Gastroesophageal sphincter (tissue), 4 donors: ENCODE results near the gene ZBED6. TPM values are rescaled to one million over a fixed set of nuclear protein-coding genes. Genes with fewer than 3 reads are reported as not detected.

Source experiments
- ATAC-seq: fragments of 150-250 bp; one replicate; pipeline ENCODE4 v1.9.1; 2016; ENCODE audit warnings: mild to moderate bottlenecking, moderate library complexity
- H3K27ac ChIP-seq, 4 donors: fragments of 200-600 bp; sonication (generic) in 3 of 4; 1 replicate in 3 of 4; 2 replicates in 1 of 4; pipeline ENCODE4 v1.5.1; 2016 to 2019
- H3K27me3 ChIP-seq: fragments of 200-600 bp; sonication (generic); one replicate; pipeline ENCODE4 v1.5.1; 2019
- H3K36me3 ChIP-seq, 2 donors: fragments of 200-600 bp; sonication (generic); one replicate each; pipeline ENCODE4 v1.5.1; 2019; ENCODE audit warnings: control low read depth in 1 of 2
- H3K4me1 ChIP-seq, 3 donors: fragments of 200-600 bp; sonication (generic); 1 replicate in 2 of 3; 2 replicates in 1 of 3; pipeline ENCODE4 v1.5.1; 2016 to 2019; ENCODE audit warnings: control low read depth in 2 of 3
- H3K4me3 ChIP-seq, 2 donors: fragments of 200-600 bp; sonication (generic); one replicate each; pipeline ENCODE4 v1.5.1; 2019; ENCODE audit warnings: mild to moderate bottlenecking in 1 of 2, moderate library complexity in 1 of 2
- H3K9me3 ChIP-seq, 3 donors: fragments of 200-600 bp; sonication (generic); one replicate each; pipeline ENCODE4 v1.5.1; 2017 to 2019; ENCODE audit warnings: control low read depth in 2 of 3
- CTCF ChIP-seq, 4 experiments: fragments of 200-600 bp in 2 of 4; fragments of 450-650 bp in 2 of 4; sonication (generic) in 1 of 4; IDR thresholded peaks; one replicate each; pipeline ENCODE4 v1.5.1; 2017 to 2019; ENCODE audit warnings: antibody characterized with exemption in 4 of 4, mild to moderate bottlenecking in 2 of 4, moderate library complexity in 2 of 4
- EP300 ChIP-seq: sonication (generic); formaldehyde crosslinking; IDR thresholded peaks from one replicate; pipeline ENCODE4 v1.6.1; 2017; ENCODE audit warnings: antibody characterized with exemption, mild to moderate bottlenecking
- POLR2A ChIP-seq, 2 donors: fragments of 450-650 bp; IDR thresholded peaks; one replicate each; pipeline ENCODE4 v1.6.1; 2017; ENCODE audit warnings: antibody characterized with exemption in 2 of 2, mild to moderate bottlenecking in 2 of 2, moderate library complexity in 1 of 2
- POLR2AphosphoS5 ChIP-seq: sonication (generic); formaldehyde crosslinking; IDR thresholded peaks from one replicate; pipeline ENCODE4 v1.6.1; 2017; ENCODE audit warnings: antibody characterized with exemption
- WGBS, 2 donors: methylation state at CpG; one replicate each; pipeline ENCODE4 v1.1.5; 2018; ENCODE audit warnings: low coverage in 1 of 2; 5-methylcytosine and 5-hydroxymethylcytosine counted together
- total RNA-seq, 4 donors: library from RNA; depleted of rRNA; stranded (reverse); fragments of >200 nt; gene quantifications; one replicate each; pipeline ENCODE4 v1.1.0, GENCODE V29; 2016

The ZBED6 gene
- total RNA-seq, 4 donors from 2014 or later = 11.6 to 19.9 (median 18.7) TPM

GRCh38 chr1:203835476-203835875 is 40.1 kb downstream of the ZBED6 start:
- H3K36me3 ChIP-seq = peaks cover 18 to 100% of the 10 kb centered on the region in 2 donors
- 81 to 100% methylated on average over 3 of the region's 3 CpGs for WGBS, 2 donors

GRCh38 chr1:203839081-203839480 is 43.7 kb downstream of the ZBED6 start:
- no peak overlapping the region for H3K4me3 ChIP-seq
- H3K36me3 ChIP-seq = peaks cover 8 to 96% of the 10 kb centered on the region in 2 donors
- no peak for TF ChIP-seq POLR2AphosphoS5
- TF ChIP-seq EP300 = no peak
- no peak for TF ChIP-seq CTCF (IDR thresholded peaks at IDR 0.05)
- no peak for TF ChIP-seq POLR2A (IDR thresholded peaks at IDR 0.05)
- WGBS, 2 donors = 50 to 55% methylated on average over 5 of the region's 5 CpGs
- no peak overlapping the region for H3K27ac ChIP-seq
- no peaks in the 10 kb centered on the region for H3K27me3 ChIP-seq
- peaks cover 0 to 10% (median 0%) of the 10 kb centered on the region in 3 donors for H3K4me1 ChIP-seq
- no peaks in the 10 kb centered on the region for H3K9me3 ChIP-seq
- no peak for ATAC-seq

More at GRCh38 chr1:203835476-203835875, 40.1 kb downstream of the ZBED6 start:
- Histone ChIP-seq H3K9me3 (no peaks in the 10 kb centered on the region), H3K27me3 (no peaks in the 10 kb centered on the region), H3K4me3 (no peak overlapping the region), H3K4me1 (peaks cover 0 to 10% (median 0%) of the 10 kb centered on the region in 3 donors), H3K27ac (no peak overlapping the region)
- no peak for ATAC-seq
- no peak for TF ChIP-seq POLR2AphosphoS5
- TF ChIP-seq EP300 = no peak
- TF ChIP-seq CTCF (IDR thresholded peaks at IDR 0.05) = no peak
- TF ChIP-seq POLR2A (IDR thresholded peaks at IDR 0.05) = no peak

- TF ChIP-seq CTCF (IDR thresholded peaks at IDR 0.05) (no peak), POLR2AphosphoS5 (no peak), EP300 (no peak), POLR2A (IDR thresholded peaks at IDR 0.05) (no peak)
- Histone ChIP-seq H3K36me3 (peaks cover 8 to 96% of the 10 kb centered on the region in 2 donors), H3K27me3 (no peaks in the 10 kb centered on the region), H3K9me3 (no peaks in the 10 kb centered on the region), H3K4me3 (no peak overlapping the region), H3K27ac (no peak overlapping the region), H3K4me1 (peaks cover 0 to 10% (median 0%) of the 10 kb centered on the region in 3 donors)
- no peak for ATAC-seq
- WGBS, 2 donors = 90 to 100% methylated on average over 1 to 3 of the region's 4 CpGs
Measured at GRCh38 chr1:203840208-203840808, 44.9 kb downstream of the ZBED6 start.

GRCh38 chr1:203842559-203842876 is 47.1 kb downstream of the ZBED6 start:
- H3K36me3 ChIP-seq = peaks cover 3 to 93% of the 10 kb centered on the region in 2 donors
- 83 to 84% methylated on average over 1 to 2 of the region's 2 CpGs for WGBS, 2 donors
- H3K27ac ChIP-seq = no peak overlapping the region
- no peak overlapping the region for H3K4me3 ChIP-seq
- peaks cover 0 to 10% (median 0%) of the 10 kb centered on the region in 3 donors for H3K4me1 ChIP-seq
- TF ChIP-seq EP300 = no peak
- TF ChIP-seq CTCF (IDR thresholded peaks at IDR 0.05) = no peak
- TF ChIP-seq POLR2AphosphoS5 = no peak
- TF ChIP-seq POLR2A (IDR thresholded peaks at IDR 0.05) = no peak
- no peak for ATAC-seq
- H3K27me3 ChIP-seq = no peaks in the 10 kb centered on the region
- no peaks in the 10 kb centered on the region for H3K9me3 ChIP-seq

- H3K27me3 ChIP-seq = no peaks in the 10 kb centered on the region
- peaks cover 0 to 93% of the 10 kb centered on the region in 2 donors for H3K36me3 ChIP-seq
- TF ChIP-seq CTCF (IDR thresholded peaks at IDR 0.05) (no peak), EP300 (no peak), POLR2AphosphoS5 (no peak), POLR2A (IDR thresholded peaks at IDR 0.05) (no peak)
- H3K4me1 ChIP-seq = peaks cover 0 to 8% (median 0%) of the 10 kb centered on the region in 3 donors
- ATAC-seq = no peak
- WGBS, 2 donors = 77 to 86% methylated on average over 1 of the region's 1 CpG
- H3K27ac ChIP-seq = no peak overlapping the region
- H3K4me3 ChIP-seq = no peak overlapping the region
- no peaks in the 10 kb centered on the region for H3K9me3 ChIP-seq
Measured at GRCh38 chr1:203843435-203843834, 48.0 kb downstream of the ZBED6 start.
